H4 (cell line): Measurements from ENCODE around the gene CNOT6. TPM values are rescaled to one million over a fixed set of nuclear protein-coding genes. Genes with fewer than 3 reads are reported as not detected.

Experiments
- DNase-seq: peaks from one replicate; pipeline ENCODE4 v3.0.0-alpha.2; 2015; ENCODE audit warnings: low spot score
- total RNA-seq: library from RNA; depleted of rRNA; stranded (reverse); fragments of >200 nt; shearing (Covaris generic); gene quantifications from 2 replicates; pipeline ENCODE4 v1.2.3, GENCODE V29; 2014

Gene CNOT6
- total RNA-seq, 1 experiment from 2014 or later = 19.1 TPM

- no peak for DNase-seq
Observed at GRCh38 chr5:180568914-180569313, 74.7 kb downstream of the CNOT6 start.

DNA sequence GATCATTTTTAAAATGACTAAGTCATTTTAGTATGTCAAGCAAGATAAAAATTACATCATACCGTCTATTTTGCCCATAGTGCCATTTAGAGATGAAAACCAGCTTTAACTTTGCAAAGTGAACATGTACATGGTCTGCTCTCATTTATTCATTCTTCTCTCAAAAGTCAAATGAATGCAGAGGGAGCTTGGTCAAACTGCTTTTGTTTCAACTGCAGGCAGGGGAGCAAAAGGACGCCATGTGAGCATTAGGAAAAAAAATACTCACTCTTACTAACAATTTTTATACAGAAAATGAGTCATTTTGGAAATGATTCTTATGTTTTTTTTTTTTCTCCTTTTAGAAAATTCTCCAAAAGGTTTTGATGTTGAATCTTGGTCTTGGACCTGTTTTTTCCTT is 81.4 kb downstream of the CNOT6 start:
- no peak for DNase-seq

GRCh38 chr5:180580681-180581080 is 86.5 kb downstream of the CNOT6 start:
- no peak for DNase-seq

DNA sequence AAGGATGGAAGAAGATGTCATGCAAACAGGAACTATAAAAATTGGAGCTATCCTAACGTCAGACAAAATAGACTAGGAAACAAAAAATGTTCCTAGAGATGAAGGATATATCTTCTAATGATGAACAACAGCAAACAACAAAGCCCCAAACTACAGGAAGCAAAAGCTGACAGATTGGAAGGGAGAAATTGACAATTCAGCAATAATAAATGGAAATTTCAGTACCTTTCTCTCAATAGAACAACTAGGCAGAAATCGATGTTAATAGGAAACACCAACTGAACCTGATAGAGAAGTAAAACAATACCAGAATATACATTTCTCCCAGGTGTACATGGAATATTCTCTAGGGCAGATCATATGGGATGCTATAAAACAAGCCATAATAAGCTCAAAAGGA is 89.6 kb downstream of the CNOT6 start:
- DNase-seq = no peak

- no peak for DNase-seq
Observed at GRCh38 chr5:180586204-180586603, 92.0 kb downstream of the CNOT6 start.

DNA sequence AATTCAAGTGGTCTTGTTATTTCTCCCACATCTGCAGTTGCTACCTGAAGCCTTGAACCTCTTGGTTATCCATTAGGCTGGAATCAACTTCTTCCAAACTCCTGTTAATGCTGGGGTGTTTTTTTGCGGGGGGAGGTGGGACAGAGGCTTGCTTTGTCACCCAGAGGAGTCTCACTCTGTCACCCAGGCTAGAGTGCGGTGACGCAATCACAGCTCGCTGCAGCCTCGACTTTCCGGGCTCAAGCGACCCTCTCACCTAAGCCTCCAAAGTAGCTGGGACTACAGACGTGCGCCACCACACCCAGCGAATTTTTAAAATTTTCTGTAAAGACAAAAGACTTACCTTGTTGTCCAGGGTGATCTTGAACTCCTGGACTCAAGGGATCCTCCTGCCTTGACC is 92.7 kb downstream of the CNOT6 start:
- no peak for DNase-seq

GRCh38 chr5:180589771-180590542 is 95.8 kb downstream of the CNOT6 start:
- no peak for DNase-seq

GRCh38 chr5:180590543-180591310 is 96.5 kb downstream of the CNOT6 start:
- no peak for DNase-seq

DNA sequence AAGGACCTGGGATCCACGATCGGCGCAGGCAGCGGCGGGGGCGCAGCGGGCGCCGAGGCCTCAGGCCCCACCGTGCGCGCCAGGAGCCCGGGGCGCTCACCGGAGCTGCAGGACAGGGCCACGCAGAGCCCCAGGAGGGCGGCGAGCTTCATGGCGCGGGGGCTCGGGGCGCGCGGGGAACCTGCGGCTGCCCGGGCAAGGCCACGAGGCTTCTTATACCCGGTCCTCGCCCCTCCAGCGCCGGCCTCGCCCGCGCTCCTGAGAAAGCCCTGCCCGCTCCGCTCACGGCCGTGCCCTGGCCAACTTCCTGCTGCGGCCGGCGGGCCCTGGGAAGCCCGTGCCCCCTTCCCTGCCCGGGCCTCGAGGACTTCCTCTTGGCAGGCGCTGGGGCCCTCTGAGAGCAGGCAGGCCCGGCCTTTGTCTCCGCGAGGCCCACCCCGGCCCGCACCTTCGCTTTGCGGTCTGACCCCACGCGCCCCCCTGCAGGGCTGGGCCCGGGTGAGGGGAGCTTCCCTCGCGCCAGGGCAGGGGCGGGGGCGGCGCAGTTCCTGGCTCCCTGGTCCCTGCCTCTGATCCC is 97.2 kb downstream of the CNOT6 start, which contains the start of gene SCGB3A1:
TSS of gene SCGB3A1 (minus strand) at position 189 of the 577 bp plus-strand sequence. CDS start at position 152, 37 bp downstream.
- DNase-seq = no peak

DNA sequence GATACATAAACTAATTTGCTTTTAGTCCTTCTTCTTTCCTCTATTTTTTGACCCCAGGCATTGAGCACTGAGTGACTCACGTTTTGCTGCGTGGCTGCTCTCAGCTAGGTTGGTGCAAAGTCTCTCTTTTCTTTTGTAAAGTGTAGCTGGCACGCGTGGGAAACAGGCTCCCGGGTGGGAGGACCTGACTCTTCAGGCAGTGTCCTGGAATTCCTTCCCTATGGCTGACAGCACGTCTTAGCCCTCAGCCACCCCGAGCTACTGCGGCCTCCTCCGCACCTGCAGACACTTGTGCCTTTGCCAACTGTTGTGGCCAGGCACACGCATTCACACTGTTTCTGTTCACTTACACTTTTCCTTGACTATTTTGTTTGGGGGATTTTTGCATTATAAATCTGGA is 98.0 kb downstream of the CNOT6 start:
- no peak for DNase-seq

GRCh38 chr5:180593446-180594206 is 99.4 kb downstream of the CNOT6 start:
- DNase-seq = no peak

DNA sequence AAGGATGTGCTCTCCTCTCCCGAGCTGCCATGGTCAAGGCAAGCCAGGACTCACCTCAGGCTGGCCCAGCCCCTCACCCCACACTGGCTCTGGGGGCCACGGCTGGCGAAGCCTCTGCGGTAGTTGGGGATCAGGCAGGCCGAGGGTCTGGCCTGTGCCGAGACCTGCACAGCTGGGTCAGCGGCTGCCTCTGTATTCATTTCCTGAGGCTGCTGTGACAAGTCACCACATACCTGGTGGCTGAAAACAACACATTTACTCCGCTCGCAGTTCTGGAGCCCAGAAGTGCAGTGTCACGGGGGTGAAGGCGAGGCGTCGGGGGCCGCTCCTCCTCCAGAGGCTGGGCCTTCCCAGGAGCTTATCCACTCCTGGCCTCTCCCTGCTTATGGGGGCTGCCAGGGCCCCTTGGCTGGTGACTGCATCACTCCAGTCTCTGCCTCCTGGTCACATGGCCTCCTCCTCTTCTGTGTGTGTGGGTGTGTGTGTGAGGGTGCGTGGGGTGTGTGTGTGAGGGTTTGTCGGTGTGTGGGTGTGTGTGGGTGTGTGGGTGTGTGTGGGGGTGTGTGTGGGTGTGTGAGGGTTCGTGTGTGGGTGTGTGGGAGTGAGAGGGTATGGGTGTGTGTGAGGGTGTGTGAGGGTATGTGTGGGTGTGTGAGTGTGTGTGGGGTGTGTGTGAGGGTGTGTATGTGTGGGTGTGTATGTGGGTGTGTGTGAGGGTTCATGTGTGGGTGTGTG is 100.3 kb downstream of the CNOT6 start:
- no peak for DNase-seq

DNA sequence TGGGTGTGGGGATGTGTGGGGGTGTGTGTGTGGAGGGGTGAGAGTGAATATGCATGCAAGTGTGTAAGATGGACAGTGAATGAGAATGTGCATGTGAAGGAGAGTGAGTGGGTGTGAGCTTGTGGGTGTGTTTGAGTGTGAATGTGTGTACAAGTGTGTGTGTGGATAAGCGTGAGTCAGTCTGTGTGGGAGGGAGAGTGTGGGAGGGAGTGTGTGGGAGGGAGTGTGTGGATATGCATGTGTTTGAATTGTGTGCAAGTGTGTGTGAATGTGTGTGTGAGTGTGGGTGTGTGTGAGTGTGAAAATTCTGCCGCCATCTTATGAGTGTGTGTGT is 100.8 kb downstream of the CNOT6 start:
- no peak for DNase-seq

- DNase-seq = no peak
Observed at GRCh38 chr5:180595381-180596114, 101.4 kb downstream of the CNOT6 start.

DNA sequence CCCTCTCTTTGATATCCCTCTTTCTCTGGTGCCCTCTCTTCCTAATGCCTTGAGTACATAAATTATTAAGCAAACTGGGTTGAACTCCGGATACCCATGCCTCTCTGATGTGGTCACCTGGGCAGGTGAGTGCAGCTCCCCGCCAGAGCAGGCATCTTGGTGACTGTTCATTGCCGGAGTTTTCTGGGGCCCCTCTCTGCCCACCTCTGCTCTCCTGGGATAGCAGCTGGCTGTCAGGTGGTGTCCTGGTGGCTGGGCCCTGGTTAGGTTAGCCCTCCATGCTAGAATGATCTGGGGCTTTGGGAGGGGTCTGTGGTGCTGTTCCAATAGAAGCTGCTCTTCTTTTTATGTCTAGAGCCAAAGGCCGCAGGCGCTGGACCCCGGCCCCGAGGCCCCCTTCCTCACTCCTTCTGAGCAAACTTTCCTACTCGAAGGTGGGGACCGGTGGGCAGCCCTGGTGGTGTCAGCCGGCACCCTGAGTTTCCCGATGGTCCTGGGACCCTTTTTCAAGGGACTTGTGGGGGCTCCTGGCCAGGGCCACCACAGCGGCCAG is 102.0 kb downstream of the CNOT6 start:
- DNase-seq = no peak

GRCh38 chr5:180596668-180597231 is 102.6 kb downstream of the CNOT6 start:
- no peak for DNase-seq

GRCh38 chr5:180598316-180598701 is 104.1 kb downstream of the CNOT6 start:
- no peak for DNase-seq

DNA sequence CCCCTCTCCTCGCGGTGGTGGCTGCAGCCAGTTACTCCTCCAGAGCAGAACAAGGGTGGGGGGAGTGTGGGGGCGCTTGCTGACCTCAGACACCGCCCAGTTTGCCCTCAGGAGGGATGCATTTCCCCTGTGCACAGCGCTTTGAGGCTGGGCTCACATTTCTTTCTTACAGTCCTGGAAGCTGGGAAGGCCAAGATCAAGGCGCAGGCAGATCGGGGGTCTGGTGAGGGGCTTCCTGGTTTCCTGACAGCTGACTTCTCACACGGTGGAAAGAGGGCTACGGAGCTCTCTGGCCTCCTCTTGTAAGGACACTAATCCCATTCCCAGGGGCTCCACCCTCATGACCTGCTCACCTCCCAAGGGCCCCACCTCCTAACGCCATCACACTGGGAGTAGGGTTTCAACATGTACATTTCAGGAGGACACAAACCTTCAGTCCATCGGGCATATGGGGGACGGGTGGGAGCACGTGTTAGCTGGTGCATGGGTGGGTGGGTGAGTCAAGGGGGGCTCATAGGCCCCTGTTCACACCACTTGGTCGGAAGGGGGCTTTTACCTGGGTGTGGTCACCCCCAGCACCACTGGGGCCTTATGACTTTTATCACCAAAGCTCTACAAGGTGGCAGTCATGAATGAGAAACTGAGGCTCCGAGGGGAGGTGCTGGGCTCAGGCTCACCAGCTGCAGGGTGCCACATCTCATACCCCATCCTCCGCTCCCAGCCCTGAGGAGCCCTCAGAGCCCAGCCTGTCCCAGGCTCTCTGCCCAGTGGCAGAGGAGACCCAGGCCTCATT is 104.8 kb downstream of the CNOT6 start:
- DNase-seq = no peak

DNA sequence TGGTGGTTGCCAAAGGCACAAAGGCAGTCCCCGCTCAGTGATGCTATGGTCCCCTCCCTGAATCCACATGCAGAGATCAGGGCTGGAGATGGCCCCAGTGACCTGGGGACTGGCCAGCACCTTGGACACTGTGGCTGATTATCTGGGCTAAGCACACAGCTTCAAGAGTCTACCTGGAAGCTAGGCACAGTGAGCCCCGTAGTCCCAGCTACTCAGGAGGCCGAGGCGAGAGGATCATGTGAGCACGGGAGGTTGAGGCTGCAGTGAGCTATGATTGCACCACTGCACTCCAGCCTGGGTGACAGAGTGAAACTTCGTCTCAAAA is 105.4 kb downstream of the CNOT6 start:
- DNase-seq = no peak
